WI38 (cell line): ENCODE data around the gene UST.

Source experiments
- H3K4me3 ChIP-seq: 2 replicates; pipeline ENCODE4 v1.5.1; 2011; ENCODE audit warnings: low read depth, mild to moderate bottlenecking, control low read depth, low read length
- TF ChIP-seq, protein P1 (sequence below): IDR thresholded peaks from 2 replicates; pipeline ENCODE4 v1.5.1; 2012; ENCODE audit warnings: low read depth, mild to moderate bottlenecking, control low read depth, low read length

UST gene, protein sequence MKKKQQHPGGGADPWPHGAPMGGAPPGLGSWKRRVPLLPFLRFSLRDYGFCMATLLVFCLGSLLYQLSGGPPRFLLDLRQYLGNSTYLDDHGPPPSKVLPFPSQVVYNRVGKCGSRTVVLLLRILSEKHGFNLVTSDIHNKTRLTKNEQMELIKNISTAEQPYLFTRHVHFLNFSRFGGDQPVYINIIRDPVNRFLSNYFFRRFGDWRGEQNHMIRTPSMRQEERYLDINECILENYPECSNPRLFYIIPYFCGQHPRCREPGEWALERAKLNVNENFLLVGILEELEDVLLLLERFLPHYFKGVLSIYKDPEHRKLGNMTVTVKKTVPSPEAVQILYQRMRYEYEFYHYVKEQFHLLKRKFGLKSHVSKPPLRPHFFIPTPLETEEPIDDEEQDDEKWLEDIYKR

DNA sequence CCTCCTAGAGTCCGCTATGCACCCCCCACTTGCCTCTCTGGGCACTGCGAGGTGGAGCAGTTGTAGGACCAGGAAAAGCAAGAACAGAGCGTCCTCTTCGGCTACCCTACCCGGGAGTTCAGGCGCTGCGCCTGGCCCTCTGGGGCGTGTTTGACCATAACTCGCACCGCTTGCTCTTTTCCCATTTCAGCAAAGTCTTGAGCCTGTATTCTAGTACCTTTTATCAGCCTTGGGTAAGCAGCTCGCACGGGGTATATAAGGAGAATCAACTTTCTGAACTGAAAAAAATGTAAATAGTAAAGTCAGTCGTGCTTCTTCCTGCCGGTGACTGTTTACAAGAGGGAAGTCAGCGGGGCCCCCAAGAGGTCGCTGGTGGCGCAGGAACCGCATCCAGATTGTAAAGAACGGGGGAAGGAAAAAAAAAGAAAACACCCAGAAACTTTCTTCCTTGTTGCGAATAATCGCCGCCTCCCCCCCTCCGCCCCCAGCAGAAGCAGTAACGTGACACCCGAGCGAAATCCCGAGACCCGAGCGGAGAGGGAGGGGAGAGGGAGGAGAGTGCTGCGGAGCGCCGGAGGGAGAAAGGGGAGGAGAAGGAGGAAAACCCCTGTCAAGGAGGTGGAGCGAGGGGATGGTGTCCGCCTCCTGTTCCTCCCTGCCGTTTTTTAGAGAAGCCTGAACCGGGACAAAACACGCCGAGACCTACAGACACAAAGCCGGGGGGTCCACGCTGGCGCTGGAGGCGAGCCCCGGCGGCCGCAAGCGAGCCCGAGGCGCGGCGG, at the start of gene UST:
UST (plus strand) TSS at position 668 of the 782 bp plus-strand sequence. CDS start 401 bp downstream, outside the sequence.
- TF ChIP-seq, protein P1, sequence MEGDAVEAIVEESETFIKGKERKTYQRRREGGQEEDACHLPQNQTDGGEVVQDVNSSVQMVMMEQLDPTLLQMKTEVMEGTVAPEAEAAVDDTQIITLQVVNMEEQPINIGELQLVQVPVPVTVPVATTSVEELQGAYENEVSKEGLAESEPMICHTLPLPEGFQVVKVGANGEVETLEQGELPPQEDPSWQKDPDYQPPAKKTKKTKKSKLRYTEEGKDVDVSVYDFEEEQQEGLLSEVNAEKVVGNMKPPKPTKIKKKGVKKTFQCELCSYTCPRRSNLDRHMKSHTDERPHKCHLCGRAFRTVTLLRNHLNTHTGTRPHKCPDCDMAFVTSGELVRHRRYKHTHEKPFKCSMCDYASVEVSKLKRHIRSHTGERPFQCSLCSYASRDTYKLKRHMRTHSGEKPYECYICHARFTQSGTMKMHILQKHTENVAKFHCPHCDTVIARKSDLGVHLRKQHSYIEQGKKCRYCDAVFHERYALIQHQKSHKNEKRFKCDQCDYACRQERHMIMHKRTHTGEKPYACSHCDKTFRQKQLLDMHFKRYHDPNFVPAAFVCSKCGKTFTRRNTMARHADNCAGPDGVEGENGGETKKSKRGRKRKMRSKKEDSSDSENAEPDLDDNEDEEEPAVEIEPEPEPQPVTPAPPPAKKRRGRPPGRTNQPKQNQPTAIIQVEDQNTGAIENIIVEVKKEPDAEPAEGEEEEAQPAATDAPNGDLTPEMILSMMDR: peak; percentile 19; the same call in 1 of the 2 replicates
- H3K4me3 ChIP-seq: peak within 1 kb of the TSS; percentile 83

DNA sequence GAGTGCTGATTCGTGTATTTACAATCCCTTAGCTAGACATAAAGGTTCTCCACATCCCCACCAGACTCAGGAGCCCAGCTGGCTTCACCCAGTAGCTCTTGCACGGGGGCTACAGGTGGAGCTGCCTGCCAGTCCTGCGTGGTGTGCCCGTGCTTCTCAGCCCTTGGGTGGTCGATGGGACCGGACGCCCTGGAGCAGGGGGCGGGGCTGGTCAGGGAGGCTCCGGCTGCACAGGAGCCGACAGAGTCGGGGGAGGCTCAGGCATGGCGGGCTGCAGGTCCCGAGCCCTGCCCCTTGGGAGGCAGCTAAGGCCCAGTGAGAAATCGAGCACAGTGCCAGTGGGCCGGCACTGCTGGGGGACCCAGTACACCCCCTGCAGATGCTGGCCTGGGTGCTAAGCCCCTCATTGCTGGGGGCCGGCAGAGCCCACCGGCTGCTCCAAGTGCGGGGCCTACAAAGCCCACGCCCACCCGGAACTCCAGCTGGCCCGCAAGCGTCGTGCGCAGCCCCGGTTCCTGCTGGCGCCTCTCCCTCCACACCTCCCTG, 48.9 kb upstream of the UST start:
- H3K4me3 ChIP-seq: no peak overlapping the region
- TF ChIP-seq, protein P1: no peak

DNA sequence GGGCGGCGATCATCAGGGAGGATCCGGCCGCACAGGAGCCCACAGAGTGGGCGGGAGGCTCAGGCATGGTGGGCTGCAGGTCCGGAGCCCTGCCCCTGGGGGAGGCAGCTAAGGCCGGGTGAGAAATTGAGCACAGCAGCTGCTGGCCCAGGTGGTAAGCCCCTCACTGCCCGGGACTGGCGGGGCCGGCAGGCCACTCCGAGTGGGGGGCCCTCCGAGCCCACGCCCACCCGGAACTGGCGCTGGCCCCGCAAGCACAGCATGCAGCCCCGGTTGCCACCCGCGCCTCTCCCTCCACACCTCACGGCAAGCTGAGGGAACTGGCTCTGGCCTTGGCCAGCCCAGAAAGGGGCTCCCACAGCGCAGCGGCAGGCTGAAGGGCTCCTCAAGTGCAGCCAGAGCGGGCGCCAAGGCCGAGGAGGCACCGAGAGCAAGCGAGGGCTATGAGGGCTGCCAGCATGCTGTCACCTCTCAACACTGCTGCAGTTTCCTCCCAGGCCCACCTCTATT, 48.1 kb upstream of the UST start:
- TF ChIP-seq, protein P1: no peak
- no peak overlapping the region for H3K4me3 ChIP-seq

DNA sequence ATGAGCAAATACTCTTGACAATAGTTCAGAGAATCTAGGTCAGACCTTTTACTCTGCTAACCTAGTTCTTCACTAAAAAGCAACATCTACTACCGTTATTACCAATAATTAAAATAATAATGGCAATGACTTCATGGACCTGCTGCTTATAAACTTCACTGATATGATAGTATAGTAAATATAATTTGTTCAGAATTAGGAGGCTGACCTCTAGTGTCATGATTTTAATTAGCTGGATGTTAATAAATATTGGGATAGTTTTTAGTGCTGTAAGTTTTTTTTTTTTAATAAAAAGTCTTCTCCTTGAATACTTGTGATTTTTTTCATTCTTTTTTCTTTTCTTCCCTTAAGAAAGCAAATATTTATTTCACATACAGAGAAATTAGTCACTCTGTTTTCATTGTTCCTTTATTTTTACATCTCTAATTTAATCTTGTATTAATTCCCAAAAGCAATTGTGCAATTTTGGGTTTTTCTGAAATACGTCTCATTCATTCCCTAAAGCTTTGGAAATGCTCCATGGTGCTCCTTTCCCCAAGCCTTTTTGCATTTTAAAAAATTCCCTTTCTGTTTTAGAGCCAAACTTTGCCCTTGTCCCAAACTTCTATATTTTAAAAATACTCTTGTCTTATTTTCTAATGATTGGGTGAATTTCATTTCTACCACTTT, 46.6 kb upstream of the UST start:
- TF ChIP-seq, protein P1: no peak
- peak overlapping the region; percentile 55 for H3K4me3 ChIP-seq

DNA sequence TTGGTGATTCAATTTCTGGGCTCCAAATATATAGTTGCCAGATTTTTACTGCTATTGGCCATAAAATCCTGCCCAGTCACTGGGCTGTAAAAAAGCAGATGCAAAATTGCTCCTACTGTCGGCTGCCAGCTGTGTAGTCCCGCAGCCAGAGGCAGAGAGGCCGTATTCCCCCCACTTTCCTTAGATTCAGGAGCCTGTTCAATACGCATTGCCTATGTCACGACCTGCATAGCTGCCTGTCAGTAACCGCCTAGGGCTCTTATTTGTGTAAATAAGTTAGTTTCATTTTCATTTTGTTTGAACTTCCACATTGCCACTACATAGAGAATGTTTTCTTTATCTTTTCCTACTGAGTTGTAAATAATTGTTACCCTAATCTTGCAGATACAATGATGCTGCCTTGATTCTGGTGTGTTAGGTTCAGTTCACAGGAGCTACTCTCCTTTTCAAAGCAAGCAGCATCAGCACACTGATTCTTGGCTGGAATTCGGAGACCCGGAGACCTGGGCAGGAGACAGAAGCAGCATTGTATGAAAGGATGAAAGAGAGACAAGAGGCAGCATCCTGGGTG, 46.0 kb upstream of the UST start:
- TF ChIP-seq, protein P1: no peak
- H3K4me3 ChIP-seq: peak overlapping the region; percentile 55

DNA sequence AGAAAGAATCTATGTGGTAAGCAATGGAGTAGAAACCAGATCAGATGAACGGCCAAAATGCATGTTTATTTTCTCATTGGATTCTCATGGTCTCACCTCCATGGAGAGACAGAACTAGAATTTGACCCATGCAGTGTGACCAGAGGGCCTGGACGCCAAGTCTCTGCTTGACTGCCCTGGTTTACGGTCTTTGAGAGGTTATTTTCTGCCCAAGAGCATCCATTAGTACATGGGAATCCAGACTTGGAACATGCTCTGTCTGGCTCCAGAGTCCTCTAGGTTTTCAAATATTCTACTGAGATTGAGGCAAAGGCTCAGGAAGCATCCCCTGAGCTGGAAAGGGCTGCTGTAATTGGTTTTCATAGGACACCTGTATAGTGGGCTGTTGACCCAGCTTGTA, 45.5 kb upstream of the UST start:
- TF ChIP-seq, protein P1: no peak
- peak overlapping the region; percentile 55 for H3K4me3 ChIP-seq
